Mucosa of descending colon (tissue), 3 donors: ENCODE measurements around the gene SWI5. TPM values are rescaled to one million over a fixed set of nuclear protein-coding genes. Genes with fewer than 3 reads are reported as not detected.

ENCODE experiments used
- ATAC-seq: fragments of 200-7000 bp; cut with Tn5 transposase; one replicate; pipeline ENCODE4 v1.9.1; 2020; ENCODE audit warnings: mild to moderate bottlenecking, moderate library complexity
- DNase-seq, 3 donors: peaks; one replicate each; pipeline ENCODE4 v3.0.0-alpha.2; 2020
- H3K36me3 ChIP-seq: fragments of 200-600 bp; one replicate; pipeline ENCODE4 v1.8.0; 2021; ENCODE audit warnings: low read depth, mild to moderate bottlenecking
- H3K4me1 ChIP-seq: fragments of 200-600 bp; one replicate; pipeline ENCODE4 v1.8.0; 2021; ENCODE audit warnings: low read depth, mild to moderate bottlenecking
- H3K4me3 ChIP-seq: fragments of 200-600 bp; one replicate; pipeline ENCODE4 v1.8.0; 2021; ENCODE audit warnings: mild to moderate bottlenecking
- H3K9me3 ChIP-seq: fragments of 200-600 bp; one replicate; pipeline ENCODE4 v1.8.0; 2021; ENCODE audit warnings: mild to moderate bottlenecking
- CTCF ChIP-seq: fragments of 200-600 bp; IDR thresholded peaks from one replicate; pipeline ENCODE4 v1.8.0; 2022; ENCODE audit warnings: antibody characterized with exemption, mild to moderate bottlenecking
- intact Hi-C, 2 donors: fragments of 100-400 bp; cut with DNase I in 1 of 2; cut with micrococcal nuclease in 1 of 2; formaldehyde crosslinking; loops; one replicate each; pipeline versions ENCODE4 v1.11.0 to v1.11.1; 2022; cut with DNase I, micrococcal nuclease
- total RNA-seq, 3 donors: library from RNA; stranded (reverse); fragmentation: NEBNext Ultra II Directional in 2 of 3; extraction: Animal tissue kit (Norgen Biotek cat#: 25700) in 2 of 3; gene quantifications; one replicate each; pipeline versions ENCODE4 v1.2.1 to v1.2.4, GENCODE V29; 2021 to 2023
- donor health status: DM: no; HTN: no; CAD: no; lungs with moderate emphysema.
- donor health status: DM: no; HTN: no; CAD: no.
- donor health status: DM: no; HTN: yes; CAD: no.

The SWI5 gene
- total RNA-seq, 3 donors from 2014 or later = 10.6 to 13.8 (median 11.5) TPM

GRCh38 chr9:128304971-128305288, 28.9 kb downstream of the SWI5 start:
- peak; percentile 55 for ATAC-seq
- Histone ChIP-seq H3K4me3 (no peak overlapping the region), H3K36me3 (peaks cover 4% of the 10 kb centered on the region), H3K4me1 (no peaks in the 10 kb centered on the region), H3K9me3 (no peaks in the 10 kb centered on the region)
- intact Hi-C loops = no loop called here
- TF ChIP-seq CTCF = no peak
- no peak for DNase-seq

GRCh38 chr9:128309551-128309950, 33.5 kb downstream of the SWI5 start:
- TF ChIP-seq CTCF = no peak
- ATAC-seq (no peak), DNase-seq (no peak)
- Histone ChIP-seq H3K36me3 (peaks cover 4% of the 10 kb centered on the region), H3K9me3 (no peaks in the 10 kb centered on the region), H3K4me3 (no peak overlapping the region), H3K4me1 (no peaks in the 10 kb centered on the region)
- intact Hi-C loops = no loop called here

GRCh38 chr9:128310461-128310860, 34.4 kb downstream of the SWI5 start:
- no peak for ATAC-seq
- H3K4me3 ChIP-seq = no peak overlapping the region
- H3K36me3 ChIP-seq = peaks cover 5% of the 10 kb centered on the region
- no peaks in the 10 kb centered on the region for H3K4me1 ChIP-seq
- intact Hi-C loops = no loop called here
- H3K9me3 ChIP-seq = no peaks in the 10 kb centered on the region
- DNase-seq = no peak
- no peak for TF ChIP-seq CTCF

- intact Hi-C loops = no loop called here
- Histone ChIP-seq H3K4me1 (no peaks in the 10 kb centered on the region), H3K36me3 (peaks cover 14% of the 10 kb centered on the region), H3K9me3 (no peaks in the 10 kb centered on the region), H3K4me3 (no peak overlapping the region)
- no peak for TF ChIP-seq CTCF
- DNase-seq (no peak), ATAC-seq (no peak)
Measured at GRCh38 chr9:128314697-128315096, 38.6 kb downstream of the SWI5 start.

GRCh38 chr9:128316421-128316820, 40.3 kb downstream of the SWI5 start:
- ATAC-seq (no peak), DNase-seq (no peak)
- intact Hi-C loops = no loop called here
- Histone ChIP-seq H3K9me3 (no peaks in the 10 kb centered on the region), H3K4me1 (peaks cover under 1% of the 10 kb centered on the region), H3K36me3 (peaks cover 13% of the 10 kb centered on the region), H3K4me3 (no peak overlapping the region)
- no peak for TF ChIP-seq CTCF

GRCh38 chr9:128317629-128318028, 41.6 kb downstream of the SWI5 start:
- no peak for DNase-seq
- Histone ChIP-seq H3K36me3 (peaks cover 13% of the 10 kb centered on the region), H3K4me3 (no peak overlapping the region), H3K9me3 (no peaks in the 10 kb centered on the region), H3K4me1 (peaks cover 4% of the 10 kb centered on the region)
- ATAC-seq = no peak
- no peak for TF ChIP-seq CTCF
- intact Hi-C loops = no loop called here
